Spleen (tissue), 11 donors: Measurements from ENCODE around the gene APP. TPM values are rescaled to one million over a fixed set of nuclear protein-coding genes. Genes with fewer than 3 reads are reported as not detected.

ENCODE experiments used
- DNase-seq: peaks from one replicate; pipeline ENCODE4 v3.0.0-alpha.2; 2020
- H3K27ac ChIP-seq, 8 donors: fragments of 200-600 bp; sonication (generic) in 7 of 8; 1 replicate in 4 of 8; 2 replicates in 4 of 8; pipeline versions ENCODE4 v1.5.0 to v1.8.0; 2016 to 2021; ENCODE audit warnings: inconsistent platforms in 4 of 8, mild to moderate bottlenecking in 4 of 8, moderate library complexity in 1 of 8
- H3K27me3 ChIP-seq, 7 donors: fragments of 200-600 bp; sonication (generic) in 6 of 7; replicated peaks in 1 of 7; 1 replicate in 4 of 7; 2 replicates in 3 of 7; pipeline versions ENCODE4 v1.5.0 to v1.8.0; 2016 to 2021; ENCODE audit warnings: inconsistent platforms in 3 of 7, mild to moderate bottlenecking in 1 of 7
- H3K36me3 ChIP-seq, 6 donors: fragments of 200-600 bp; sonication (generic) in 5 of 6; 1 replicate in 4 of 6; 2 replicates in 2 of 6; pipeline versions ENCODE4 v1.5.0 to v1.8.0; 2016 to 2021; ENCODE audit warnings: inconsistent platforms in 2 of 6
- H3K4me1 ChIP-seq, 6 donors: fragments of 200-600 bp; sonication (generic) in 5 of 6; 1 replicate in 3 of 6; 2 replicates in 3 of 6; pipeline versions ENCODE4 v1.5.0 to v1.8.0; 2016 to 2021; ENCODE audit warnings: inconsistent platforms in 3 of 6
- H3K4me3 ChIP-seq, 8 donors: fragments of 200-600 bp; sonication (generic) in 7 of 8; 1 replicate in 4 of 8; 2 replicates in 4 of 8; pipeline versions ENCODE4 v1.5.0 to v1.8.0; 2016 to 2021; ENCODE audit warnings: inconsistent platforms in 4 of 8, mild to moderate bottlenecking in 4 of 8, moderate library complexity in 2 of 8
- H3K9me3 ChIP-seq, 8 donors: fragments of 200-600 bp; sonication (generic) in 7 of 8; 1 replicate in 4 of 8; 2 replicates in 4 of 8; pipeline versions ENCODE4 v1.5.0 to v1.8.0; 2016 to 2021; ENCODE audit warnings: inconsistent platforms in 4 of 8
- CTCF ChIP-seq, 11 experiments: fragments of 200-600 bp in 7 of 11; fragments of 450-650 bp in 4 of 11; sonication (generic) in 4 of 11; IDR thresholded peaks in 8 of 11; conservative IDR thresholded peaks in 3 of 11; 1 replicate in 7 of 11; 2 replicates in 4 of 11; pipeline versions ENCODE4 v1.4.0 to v1.8.0; 2016 to 2021; ENCODE audit warnings: antibody characterized with exemption in 11 of 11, inconsistent platforms in 4 of 11, mild to moderate bottlenecking in 1 of 11
- POLR2A ChIP-seq, 3 donors: fragments of 450-650 bp; IDR thresholded peaks; one replicate each; pipeline ENCODE4 v1.5.1; 2017; ENCODE audit warnings: antibody characterized with exemption in 3 of 3, mild to moderate bottlenecking in 1 of 3
- POLR2AphosphoS5 ChIP-seq, 3 donors: sonication (generic); formaldehyde crosslinking; IDR thresholded peaks; one replicate each; pipeline ENCODE4 v1.5.1; 2017; ENCODE audit warnings: antibody characterized with exemption in 3 of 3
- WGBS, 5 donors: extraction: QIAGEN DNeasy Blood & Tissue Kit in 3 of 5; methylation state at CpG; one replicate each; pipeline versions ENCODE4 v1.1.5 to v1.1.7; 2013 to 2018; 5-methylcytosine and 5-hydroxymethylcytosine counted together
- intact Hi-C: fragments of 100-400 bp; cut with DNase I; formaldehyde crosslinking; loops from one replicate; pipeline ENCODE4 v1.15.0; 2023; ENCODE audit warnings: low total_unique reads
- polyA plus RNA-seq, 3 donors: library from polyadenylated mRNA; stranded (reverse); fragments of 200-250 nt; gene quantifications; one replicate each; pipeline ENCODE4 v1.2.1, GENCODE V29; 2013
- total RNA-seq, 7 donors: library from RNA; depleted of rRNA in 3 of 7; stranded (reverse); fragments of >200 nt in 3 of 7; fragmentation: NEBNext Ultra II Directional in 4 of 7; extraction: Animal tissue kit (Norgen Biotek cat#: 25700) in 4 of 7; gene quantifications; one replicate each; pipeline versions ENCODE4 v1.1.0 to v1.2.1, GENCODE V29; 2016 to 2021
- donor health status: healthy with polysubstance abuse.
- donor health status: DM: no; HTN: no; CAD: no; lungs with moderate emphysema.
- donor health status: DM: no; HTN: no; CAD: no.
- donor health status: Bipolar disorder and iron deficiency.
- donor health status: healthy.
- donor health status: DM: no; HTN: no; CAD: no.
- donor health status: DM: yes; HTN: yes; CAD: no.

The APP gene
- total and polyA plus RNA-seq, 10 donors = 25.3 to 398 (median 282) TPM

- WGBS, 5 donors = 91 to 96% (median 93%) methylated on average over 5 of the region's 5 CpGs
- Histone ChIP-seq H3K27ac (no peak overlapping the region), H3K36me3 (peaks cover 0 to 75% (median 19%) of the 10 kb centered on the region in 6 donors), H3K4me3 (no peak overlapping the region), H3K4me1 (peaks cover 0 to 11% (median 6%) of the 10 kb centered on the region in 6 donors), H3K9me3 (no peaks in the 10 kb centered on the region), H3K27me3 (no peaks in the 10 kb centered on the region)
- intact Hi-C loops = no loop called here
- TF ChIP-seq CTCF (IDR thresholded peaks at IDR 0.05 in 8 of 11, conservative IDR thresholded peaks at IDR 0.05 in 3 of 11) = no peak
- TF ChIP-seq POLR2AphosphoS5 (IDR thresholded peaks at IDR 0.05) = no peak
- TF ChIP-seq POLR2A (IDR thresholded peaks at IDR 0.05) = no peak
- DNase-seq = no peak
These were observed 279.0 kb downstream of the APP start for GRCh38 chr21:25891596-25891995.

- 38 to 48% (median 44%) methylated on average over 2 of the region's 2 CpGs for WGBS, 5 donors
- Histone ChIP-seq H3K4me3 (no peak overlapping the region), H3K9me3 (no peaks in the 10 kb centered on the region), H3K4me1 (no peaks in the 10 kb centered on the region), H3K27me3 (no peaks in the 10 kb centered on the region), H3K36me3 (peaks cover 0 to 79% (median 19%) of the 10 kb centered on the region in 6 donors), H3K27ac (no peak overlapping the region)
- DNase-seq = no peak
- intact Hi-C loops = no loop called here
- no peak for TF ChIP-seq CTCF (IDR thresholded peaks at IDR 0.05 in 8 of 11, conservative IDR thresholded peaks at IDR 0.05 in 3 of 11)
- no peak for TF ChIP-seq POLR2AphosphoS5 (IDR thresholded peaks at IDR 0.05)
- TF ChIP-seq POLR2A (IDR thresholded peaks at IDR 0.05) = no peak
These were observed 280.6 kb downstream of the APP start for GRCh38 chr21:25890001-25890400.

GRCh38 chr21:25888711-25889110, 281.9 kb downstream of the APP start:
- intact Hi-C loops = no loop called here
- no peak overlapping the region for H3K4me3 ChIP-seq
- TF ChIP-seq POLR2A (IDR thresholded peaks at IDR 0.05) (no peak), POLR2AphosphoS5 (IDR thresholded peaks at IDR 0.05) (no peak), CTCF (IDR thresholded peaks at IDR 0.05 in 8 of 11, conservative IDR thresholded peaks at IDR 0.05 in 3 of 11) (no peak)
- H3K9me3 ChIP-seq = no peaks in the 10 kb centered on the region
- H3K4me1 ChIP-seq = no peaks in the 10 kb centered on the region
- H3K36me3 ChIP-seq = peaks cover 0 to 69% (median 16%) of the 10 kb centered on the region in 6 donors
- DNase-seq = no peak
- no peaks in the 10 kb centered on the region for H3K27me3 ChIP-seq
- WGBS, 5 donors = 83 to 94% (median 90%) methylated on average over 9 of the region's 9 CpGs
- no peak overlapping the region for H3K27ac ChIP-seq

GRCh38 chr21:25887646-25888306, 282.8 kb downstream of the APP start:
- no peaks in the 10 kb centered on the region for H3K27me3 ChIP-seq
- no peaks in the 10 kb centered on the region for H3K9me3 ChIP-seq
- WGBS, 5 donors = 82 to 92% (median 91%) methylated on average over 9 of the region's 9 CpGs
- no peak overlapping the region for H3K4me3 ChIP-seq
- H3K36me3 ChIP-seq = peaks cover 0 to 60% (median 16%) of the 10 kb centered on the region in 6 donors
- TF ChIP-seq POLR2A (IDR thresholded peaks at IDR 0.05) (no peak), POLR2AphosphoS5 (IDR thresholded peaks at IDR 0.05) (no peak), CTCF (IDR thresholded peaks at IDR 0.05 in 8 of 11, conservative IDR thresholded peaks at IDR 0.05 in 3 of 11) (no peak)
- intact Hi-C loops = no loop called here
- H3K27ac ChIP-seq = no peak overlapping the region
- no peak for DNase-seq
- no peaks in the 10 kb centered on the region for H3K4me1 ChIP-seq
